ENCODE measurements around the gene SCAMP2. TPM values are rescaled to one million over a fixed set of nuclear protein-coding genes. Genes with fewer than 3 reads are reported as not detected.

The SCAMP2 gene
- total RNA-seq, 1 experiment from 2014 or later, result 54.9 TPM

DNA sequence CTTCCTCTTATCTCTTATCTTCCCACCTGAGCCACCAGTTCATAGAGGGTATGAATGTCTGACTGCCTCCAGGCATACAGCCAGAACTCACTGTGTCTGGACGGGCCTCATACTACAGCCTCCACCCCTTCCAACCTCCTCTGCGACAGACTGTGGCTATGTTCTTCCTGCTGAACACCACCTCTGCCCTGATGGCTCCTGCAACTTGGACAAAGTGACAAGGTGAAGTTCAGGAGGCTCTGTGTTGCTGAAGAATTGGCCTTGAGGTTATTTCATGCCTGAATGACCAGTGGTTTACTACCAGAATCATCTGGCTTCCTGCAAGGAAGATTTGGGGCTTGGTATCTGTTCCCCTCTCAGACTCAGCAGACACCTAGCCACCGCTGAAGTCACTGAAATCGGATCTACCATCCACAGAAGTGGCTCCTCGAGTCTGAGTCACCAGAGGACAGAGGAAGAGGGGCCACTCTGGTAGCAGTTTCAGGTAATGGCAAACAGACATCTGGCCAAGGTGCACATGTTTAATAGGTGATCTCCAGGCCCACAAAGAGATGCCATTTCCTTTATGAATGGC is 16.0 kb downstream of the SCAMP2 start:
- no peaks in the 10 kb centered on the region for H3K9me2 ChIP-seq (replicated peaks; ENCODE audit: insufficient read depth, low read length)
- peak overlapping the region; percentile 36; the same call in 1 of the 2 replicates for H3K9ac ChIP-seq (ENCODE audit: low read length)

DNA sequence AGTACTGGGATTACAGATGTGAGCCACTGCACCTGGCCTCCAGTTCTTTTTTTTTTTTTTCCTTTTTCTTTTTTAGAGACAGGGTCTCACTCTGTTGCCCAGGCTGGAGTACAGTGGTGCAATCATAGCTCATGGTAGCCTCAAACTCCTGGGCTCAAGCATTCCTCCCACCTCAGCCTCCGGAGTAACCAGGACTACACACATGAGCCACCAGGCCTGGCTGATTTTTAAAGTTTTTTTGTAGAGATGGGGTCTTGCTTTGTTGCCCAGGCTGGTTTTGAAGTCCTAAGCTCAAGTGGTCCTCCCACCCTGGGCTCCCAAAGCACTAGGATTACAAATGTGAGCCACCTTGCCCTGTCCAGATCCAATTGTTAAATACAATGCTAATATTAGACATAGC is 16.6 kb downstream of the SCAMP2 start:
- no peak overlapping the region for H3K4me2 ChIP-seq (ENCODE audit: low read depth, low read length, poor library complexity, severe bottlenecking)

More for the DNA sequence above, 16.0 kb downstream of the SCAMP2 start:
- Histone ChIP-seq H3K4me2 (ENCODE audit: low read depth, low read length, poor library complexity, severe bottlenecking) (peak overlapping the region; percentile 40), H3K27ac (ENCODE audit: low read length) (peak overlapping the region; percentile 80), H3K36me3 (ENCODE audit: insufficient read depth, low read length) (no peaks in the 10 kb centered on the region; the same call in 1 of the 2 replicates), H3K9me3 (ENCODE audit: low read length) (no peaks in the 10 kb centered on the region), H3K79me2 (ENCODE audit: low read length) (peaks cover 47% of the 10 kb centered on the region), H3K4me3 (ENCODE audit: low read length) (no peak overlapping the region), H3K4me1 (ENCODE audit: low read length) (peaks cover 38% of the 10 kb centered on the region), H2AFZ (ENCODE audit: low read length) (no peak overlapping the region), H4K20me1 (ENCODE audit: insufficient read depth, low read depth, low read length) (no peaks in the 10 kb centered on the region), H3K27me3 (ENCODE audit: low read length) (no peaks in the 10 kb centered on the region)
- peak; percentile 69 for DNase-seq

GRCh38 chr15:74855857-74856256 is 17.3 kb downstream of the SCAMP2 start:
- no peak overlapping the region for H3K9ac ChIP-seq (ENCODE audit: low read length)
- H3K36me3 ChIP-seq (ENCODE audit: insufficient read depth, low read length), result no peaks in the 10 kb centered on the region; the same call in 1 of the 2 replicates
- H3K79me2 ChIP-seq (ENCODE audit: low read length), result peaks cover 42% of the 10 kb centered on the region
- H3K4me1 ChIP-seq (ENCODE audit: low read length), result peaks cover 38% of the 10 kb centered on the region
- H3K9me2 ChIP-seq (replicated peaks; ENCODE audit: insufficient read depth, low read length), result no peaks in the 10 kb centered on the region
- no peak overlapping the region for H3K4me3 ChIP-seq (ENCODE audit: low read length)
- no peak overlapping the region for H3K4me2 ChIP-seq (ENCODE audit: low read depth, low read length, poor library complexity, severe bottlenecking)
- no peak overlapping the region for H3K27ac ChIP-seq (ENCODE audit: low read length)
- no peak for DNase-seq
- no peaks in the 10 kb centered on the region for H3K27me3 ChIP-seq (ENCODE audit: low read length)
- H4K20me1 ChIP-seq (ENCODE audit: insufficient read depth, low read depth, low read length), result no peaks in the 10 kb centered on the region
- H2AFZ ChIP-seq (ENCODE audit: low read length), result no peak overlapping the region
- H3K9me3 ChIP-seq (ENCODE audit: low read length), result no peaks in the 10 kb centered on the region

More for the DNA sequence above, 16.6 kb downstream of the SCAMP2 start:
- H4K20me1 ChIP-seq (ENCODE audit: insufficient read depth, low read depth, low read length), result no peaks in the 10 kb centered on the region
- peaks cover 47% of the 10 kb centered on the region for H3K79me2 ChIP-seq (ENCODE audit: low read length)
- H3K9ac ChIP-seq (ENCODE audit: low read length), result 0 out of 2 replicates have a peak overlapping the region, but pooled peaks have one; percentile 36
- no peaks in the 10 kb centered on the region for H3K9me3 ChIP-seq (ENCODE audit: low read length)
- no peaks in the 10 kb centered on the region for H3K9me2 ChIP-seq (replicated peaks; ENCODE audit: insufficient read depth, low read length)
- H3K27me3 ChIP-seq (ENCODE audit: low read length), result no peaks in the 10 kb centered on the region
- H3K4me1 ChIP-seq (ENCODE audit: low read length), result peaks cover 38% of the 10 kb centered on the region
- H3K36me3 ChIP-seq (ENCODE audit: insufficient read depth, low read length), result no peaks in the 10 kb centered on the region; the same call in 1 of the 2 replicates
- peak overlapping the region; percentile 80 for H3K27ac ChIP-seq (ENCODE audit: low read length)
- no peak overlapping the region for H2AFZ ChIP-seq (ENCODE audit: low read length)
- no peak for DNase-seq
- no peak overlapping the region for H3K4me3 ChIP-seq (ENCODE audit: low read length)

- peaks cover 35% of the 10 kb centered on the region for H3K79me2 ChIP-seq (ENCODE audit: low read length)
- H3K36me3 ChIP-seq (ENCODE audit: insufficient read depth, low read length), result peaks cover 2% of the 10 kb centered on the region
- H3K27me3 ChIP-seq (ENCODE audit: low read length), result no peaks in the 10 kb centered on the region
- no peak overlapping the region for H2AFZ ChIP-seq (ENCODE audit: low read length)
- no peak for DNase-seq
- no peaks in the 10 kb centered on the region for H3K9me2 ChIP-seq (replicated peaks; ENCODE audit: insufficient read depth, low read length)
- H3K27ac ChIP-seq (ENCODE audit: low read length), result no peak overlapping the region
- no peak overlapping the region for H3K4me2 ChIP-seq (ENCODE audit: low read depth, low read length, poor library complexity, severe bottlenecking)
- no peaks in the 10 kb centered on the region for H3K9me3 ChIP-seq (ENCODE audit: low read length)
- H3K9ac ChIP-seq (ENCODE audit: low read length), result no peak overlapping the region
- no peak overlapping the region for H3K4me3 ChIP-seq (ENCODE audit: low read length)
- no peaks in the 10 kb centered on the region for H4K20me1 ChIP-seq (ENCODE audit: insufficient read depth, low read depth, low read length)
- peaks cover 32% of the 10 kb centered on the region for H3K4me1 ChIP-seq (ENCODE audit: low read length)
Measured at GRCh38 chr15:74854453-74855022, 18.6 kb downstream of the SCAMP2 start.

DNA sequence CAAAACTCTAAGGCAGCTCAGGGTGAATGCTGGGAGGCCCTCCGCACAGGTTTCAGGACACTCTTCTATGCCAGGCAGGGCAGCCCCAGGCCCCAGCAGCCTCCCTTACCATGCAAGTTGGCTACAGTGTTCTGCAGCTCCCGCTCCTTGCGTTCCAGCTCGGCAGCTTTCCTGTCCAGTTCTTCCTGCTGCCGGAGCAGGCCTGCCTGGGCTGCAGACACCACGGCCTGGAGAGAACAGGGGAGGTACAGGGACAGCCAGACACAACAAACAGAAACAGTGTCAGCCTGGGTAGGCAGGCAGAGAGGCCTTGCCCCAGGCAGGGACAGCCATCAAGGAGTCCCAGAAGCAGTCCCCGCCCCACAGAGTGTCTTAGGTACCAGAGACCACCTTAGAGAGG is 21.2 kb downstream of the SCAMP2 start:
- H4K20me1 ChIP-seq (ENCODE audit: insufficient read depth, low read depth, low read length), result no peaks in the 10 kb centered on the region
- peaks cover 2% of the 10 kb centered on the region for H3K36me3 ChIP-seq (ENCODE audit: insufficient read depth, low read length)
- H3K79me2 ChIP-seq (ENCODE audit: low read length), result peaks cover 11% of the 10 kb centered on the region
- no peak for DNase-seq
- no peaks in the 10 kb centered on the region for H3K9me3 ChIP-seq (ENCODE audit: low read length)
- H3K4me2 ChIP-seq (ENCODE audit: low read depth, low read length, poor library complexity, severe bottlenecking), result no peak overlapping the region
- H3K4me1 ChIP-seq (ENCODE audit: low read length), result peaks cover 6% of the 10 kb centered on the region
- H3K27me3 ChIP-seq (ENCODE audit: low read length), result no peaks in the 10 kb centered on the region
- no peak overlapping the region for H3K9ac ChIP-seq (ENCODE audit: low read length)
- no peak overlapping the region for H2AFZ ChIP-seq (ENCODE audit: low read length)
- H3K4me3 ChIP-seq (ENCODE audit: low read length), result no peak overlapping the region
- H3K27ac ChIP-seq (ENCODE audit: low read length), result no peak overlapping the region
- no peaks in the 10 kb centered on the region for H3K9me2 ChIP-seq (replicated peaks; ENCODE audit: insufficient read depth, low read length)

- H3K9ac ChIP-seq (ENCODE audit: low read length), result no peak overlapping the region
- H3K27me3 ChIP-seq (ENCODE audit: low read length), result no peaks in the 10 kb centered on the region
- H2AFZ ChIP-seq (ENCODE audit: low read length), result no peak overlapping the region
- H3K79me2 ChIP-seq (ENCODE audit: low read length), result no peaks in the 10 kb centered on the region
- H3K27ac ChIP-seq (ENCODE audit: low read length), result no peak overlapping the region
- H3K9me2 ChIP-seq (replicated peaks; ENCODE audit: insufficient read depth, low read length), result no peaks in the 10 kb centered on the region
- H3K4me2 ChIP-seq (ENCODE audit: low read depth, low read length, poor library complexity, severe bottlenecking), result no peak overlapping the region
- H4K20me1 ChIP-seq (ENCODE audit: insufficient read depth, low read depth, low read length), result no peaks in the 10 kb centered on the region
- no peak for DNase-seq
- peaks cover 5% of the 10 kb centered on the region for H3K36me3 ChIP-seq (ENCODE audit: insufficient read depth, low read length)
- no peak overlapping the region for H3K4me3 ChIP-seq (ENCODE audit: low read length)
- H3K4me1 ChIP-seq (ENCODE audit: low read length), result peaks cover 3% of the 10 kb centered on the region
- H3K9me3 ChIP-seq (ENCODE audit: low read length), result no peaks in the 10 kb centered on the region
Measured at GRCh38 chr15:74850393-74850792, 22.8 kb downstream of the SCAMP2 start.

DNA sequence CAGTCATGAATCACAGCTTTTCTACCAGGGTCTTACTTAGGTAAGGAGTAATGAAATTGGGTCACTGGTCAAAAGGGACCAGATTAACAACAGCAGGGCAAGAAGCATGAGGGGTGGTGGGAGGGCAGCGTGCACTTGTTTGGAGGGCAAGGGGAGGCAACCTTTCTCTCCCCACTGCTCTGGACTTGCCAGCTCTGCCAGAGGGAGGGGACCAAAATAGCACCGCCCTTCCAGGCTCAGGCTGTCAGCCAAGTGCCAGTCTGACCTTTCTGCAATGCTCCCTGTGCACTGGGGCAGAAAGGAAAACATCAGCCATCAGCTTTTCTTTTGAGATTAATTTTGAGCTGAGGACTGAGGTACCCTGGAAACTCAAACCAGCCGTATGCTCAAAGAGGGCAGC is 25.7 kb downstream of the SCAMP2 start:
- H3K36me3 ChIP-seq (ENCODE audit: insufficient read depth, low read length), result peaks cover 6% of the 10 kb centered on the region; the same call in 1 of the 2 replicates
- peaks cover 4% of the 10 kb centered on the region for H3K79me2 ChIP-seq (ENCODE audit: low read length)
- no peak overlapping the region for H2AFZ ChIP-seq (ENCODE audit: low read length)
- H3K27ac ChIP-seq (ENCODE audit: low read length), result no peak overlapping the region
- no peak overlapping the region for H3K4me3 ChIP-seq (ENCODE audit: low read length)
- no peaks in the 10 kb centered on the region for H3K9me2 ChIP-seq (replicated peaks; ENCODE audit: insufficient read depth, low read length)
- no peaks in the 10 kb centered on the region for H3K27me3 ChIP-seq (ENCODE audit: low read length)
- DNase-seq, result no peak
- no peaks in the 10 kb centered on the region for H4K20me1 ChIP-seq (ENCODE audit: insufficient read depth, low read depth, low read length)
- H3K9ac ChIP-seq (ENCODE audit: low read length), result no peak overlapping the region
- H3K9me3 ChIP-seq (ENCODE audit: low read length), result no peaks in the 10 kb centered on the region
- no peak overlapping the region for H3K4me2 ChIP-seq (ENCODE audit: low read depth, low read length, poor library complexity, severe bottlenecking)
- H3K4me1 ChIP-seq (ENCODE audit: low read length), result peaks cover 26% of the 10 kb centered on the region

- Histone ChIP-seq H3K4me1 (ENCODE audit: low read length) (peaks cover 45% of the 10 kb centered on the region), H3K27ac (ENCODE audit: low read length) (peak overlapping the region; percentile 46), H3K36me3 (ENCODE audit: insufficient read depth, low read length) (peaks cover 6% of the 10 kb centered on the region; the same call in 1 of the 2 replicates), H3K4me3 (ENCODE audit: low read length) (no peak overlapping the region), H3K79me2 (ENCODE audit: low read length) (peaks cover 16% of the 10 kb centered on the region), H4K20me1 (ENCODE audit: insufficient read depth, low read depth, low read length) (0 out of 2 replicates have a peak, but pooled peaks cover 7% of the 10 kb centered on the region), H3K27me3 (ENCODE audit: low read length) (no peaks in the 10 kb centered on the region), H3K9me2 (replicated peaks; ENCODE audit: insufficient read depth, low read length) (no peaks in the 10 kb centered on the region), H3K9ac (ENCODE audit: low read length) (peak overlapping the region; percentile 9; the same call in 1 of the 2 replicates), H3K9me3 (ENCODE audit: low read length) (no peaks in the 10 kb centered on the region), H2AFZ (ENCODE audit: low read length) (no peak overlapping the region), H3K4me2 (ENCODE audit: low read depth, low read length, poor library complexity, severe bottlenecking) (no peak overlapping the region)
- DNase-seq, result no peak
Measured at GRCh38 chr15:74845581-74845980, 27.6 kb downstream of the SCAMP2 start.

Data from Karpas-422 (cell line).